H1 (cell line): Measurements from ENCODE around the gene CHRDL1. TPM values are rescaled to one million over a fixed set of nuclear protein-coding genes. Genes with fewer than 3 reads are reported as not detected.

Experiments used
- CTCF ChIA-PET: fragments of 300-600 bp; sonication (Branson Sonifier 250); formaldehyde crosslinking; loops from one replicate; lab custom pipeline; 2021; ENCODE audit not compliant: partially characterized antibody; lab: Charles Lee
- POLR2A ChIA-PET: fragments of 300-600 bp; sonication (Branson Sonifier 250); formaldehyde crosslinking; loops from one replicate; lab custom pipeline; 2021; ENCODE audit warnings: inconsistent platforms; ENCODE audit not compliant: partially characterized antibody; lab: Charles Lee
- DNase-seq, 2 experiments: peaks; one replicate each; pipeline versions ENCODE4 v3.0.0 to v3.0.0-alpha.2; 2010 to 2022; ENCODE audit warnings: low spot score in 2 of 2, low read depth in 1 of 2, mixed read lengths in 1 of 2
- FAIRE-seq: peaks from 2 replicates; lab custom pipeline; 2011; peaks lifted over from hg19 to GRCh38; lab: Jason Lieb, UNC
- H2AFZ ChIP-seq: 2 replicates; pipeline ENCODE4 v1.8.1; 2012; ENCODE audit warnings: low read length, inconsistent platforms
- H2AK5ac ChIP-seq: 2 replicates; pipeline ENCODE4 v1.6.1; 2013; ENCODE audit warnings: low read depth, low read length
- H2BK120ac ChIP-seq: replicated peaks from 2 replicates; pipeline ENCODE3; 2013; ENCODE audit warnings: low read depth, low read length, inconsistent platforms
- H2BK12ac ChIP-seq: 2 replicates; pipeline ENCODE4 v1.6.1; 2013; ENCODE audit warnings: low read depth, low read length
- H2BK15ac ChIP-seq: 2 replicates; pipeline ENCODE4 v1.6.1; 2013; ENCODE audit warnings: low read length
- H2BK20ac ChIP-seq: 2 replicates; pipeline ENCODE4 v1.6.1; 2013; ENCODE audit warnings: low read length
- H2BK5ac ChIP-seq: 2 replicates; pipeline ENCODE4 v1.6.1; 2013; ENCODE audit warnings: low read depth, low read length
- H3K14ac ChIP-seq: 2 replicates; pipeline ENCODE4 v1.6.1; 2013; ENCODE audit warnings: inconsistent platforms; ENCODE audit not compliant: insufficient read length
- H3K18ac ChIP-seq: 2 replicates; pipeline ENCODE4 v1.6.1; 2013; ENCODE audit warnings: low read length; ENCODE audit errors: extremely low read depth
- H3K23ac ChIP-seq: 2 replicates; pipeline ENCODE4 v1.6.1; 2013; ENCODE audit warnings: inconsistent platforms; ENCODE audit not compliant: insufficient read length
- H3K23me2 ChIP-seq: 2 replicates; pipeline ENCODE4 v1.6.1; 2013; ENCODE audit warnings: low read depth, low read length
- H3K27ac ChIP-seq: 2 replicates; pipeline ENCODE4 v1.6.1; 2011; ENCODE audit warnings: low read depth, low read length, inconsistent platforms
- H3K27me3 ChIP-seq, 4 experiments: replicated peaks in 1 of 4; 1 replicate in 1 of 4; 2 replicates in 3 of 4; pipeline versions ENCODE4 v1.6.1 to v1.8.1; 2011 to 2013; ENCODE audit warnings: low read length in 3 of 4, mild to moderate bottlenecking in 3 of 4, inconsistent platforms in 2 of 4, mixed read lengths in 2 of 4, moderate library complexity in 1 of 4; ENCODE audit not compliant: control insufficient read depth in 3 of 4, insufficient read depth in 3 of 4; ENCODE audit errors: extremely low read depth in 1 of 4
- H3K36me3 ChIP-seq, 4 experiments: 2 replicates each; pipeline versions ENCODE4 v1.6.1 to v1.8.1; 2011 to 2013; ENCODE audit warnings: mild to moderate bottlenecking in 4 of 4, low read length in 3 of 4, moderate library complexity in 2 of 4, control low read depth in 1 of 4, inconsistent platforms in 1 of 4; ENCODE audit not compliant: insufficient read depth in 4 of 4, control insufficient read depth in 2 of 4
- H3K4ac ChIP-seq: replicated peaks from 2 replicates; pipeline ENCODE3; 2013; ENCODE audit warnings: low read length, low read depth, mixed read lengths, inconsistent platforms; ENCODE audit not compliant: insufficient read length
- H3K4me1 ChIP-seq, 4 experiments: replicated peaks in 1 of 4; 1 replicate in 1 of 4; 2 replicates in 3 of 4; pipeline versions ENCODE4 v1.6.1 to v1.8.1; 2011 to 2013; ENCODE audit warnings: low read length in 3 of 4, inconsistent platforms in 2 of 4, mixed read lengths in 1 of 4; ENCODE audit not compliant: insufficient read depth in 4 of 4, control insufficient read depth in 3 of 4
- H3K4me2 ChIP-seq, 2 experiments: 2 replicates each; pipeline versions ENCODE4 v1.6.1 to v1.8.1; 2011 to 2013; ENCODE audit warnings: low read depth in 2 of 2, low read length in 2 of 2, control low read depth in 1 of 2, inconsistent platforms in 1 of 2, mild to moderate bottlenecking in 1 of 2; ENCODE audit not compliant: insufficient read depth in 1 of 2
- H3K4me3 ChIP-seq, 4 experiments: fragments of 200-600, 300-600 bp in 1 of 4; sonication (generic), shearing (Covaris generic), sonication (Bioruptor Twin) in 1 of 4; 2 replicates each; pipeline versions ENCODE4 v1.5.1 to v1.8.1; 2011 to 2016; ENCODE audit warnings: low read length in 4 of 4, low read depth in 3 of 4, control low read depth in 2 of 4, inconsistent platforms in 2 of 4, mild to moderate bottlenecking in 2 of 4, mixed read lengths in 1 of 4, moderate library complexity in 1 of 4; ENCODE audit not compliant: insufficient read depth in 2 of 4; ENCODE audit errors: extremely low read depth in 1 of 4
- H3K56ac ChIP-seq: replicated peaks from 2 replicates; pipeline ENCODE3; 2013; ENCODE audit warnings: low read depth, mild to moderate bottlenecking, mixed read lengths, low read length, inconsistent platforms; ENCODE audit not compliant: insufficient read length
- H3K79me1 ChIP-seq: 2 replicates; pipeline ENCODE4 v1.6.1; 2013; ENCODE audit warnings: low read depth, low read length, control low read depth
- H3K79me2 ChIP-seq, 2 experiments: 2 replicates each; pipeline versions ENCODE4 v1.6.1 to v1.8.1; 2012 to 2013; ENCODE audit warnings: low read length in 2 of 2, mild to moderate bottlenecking in 2 of 2, inconsistent platforms in 1 of 2; ENCODE audit not compliant: insufficient read depth in 2 of 2, control insufficient read depth in 1 of 2
- H3K9ac ChIP-seq, 4 experiments: replicated peaks in 1 of 4; 1 replicate in 1 of 4; 2 replicates in 3 of 4; pipeline versions ENCODE4 v1.6.1 to v1.8.1; 2011 to 2013; ENCODE audit warnings: low read depth in 3 of 4, low read length in 3 of 4, control low read depth in 2 of 4, mild to moderate bottlenecking in 2 of 4, moderate library complexity in 2 of 4, inconsistent platforms in 1 of 4; ENCODE audit errors: extremely low read depth in 1 of 4
- H3K9me3 ChIP-seq, 2 experiments: 2 replicates each; pipeline versions ENCODE4 v1.6.1 to v1.8.1; 2012 to 2013; ENCODE audit warnings: mild to moderate bottlenecking in 2 of 2, moderate library complexity in 2 of 2, control low read depth in 1 of 2, inconsistent platforms in 1 of 2, low read depth in 1 of 2, low read length in 1 of 2, mixed read lengths in 1 of 2; ENCODE audit not compliant: insufficient read depth in 2 of 2
- H4K20me1 ChIP-seq, 2 experiments: replicated peaks in 1 of 2; 2 replicates each; pipeline versions ENCODE3 to v1.8.1; 2011 to 2013; ENCODE audit warnings: inconsistent platforms in 2 of 2, low read length in 2 of 2, mild to moderate bottlenecking in 1 of 2; ENCODE audit not compliant: insufficient read depth in 2 of 2, control insufficient read depth in 1 of 2
- H4K5ac ChIP-seq: 2 replicates; pipeline ENCODE4 v1.6.1; 2013; ENCODE audit warnings: low read length, low read depth, mixed read lengths, inconsistent platforms; ENCODE audit not compliant: insufficient read length
- H4K8ac ChIP-seq: 2 replicates; pipeline ENCODE4 v1.8.0; 2013; ENCODE audit warnings: mild to moderate bottlenecking, moderate library complexity, low read length, inconsistent platforms; ENCODE audit not compliant: insufficient read depth; ENCODE audit errors: extremely low read depth
- H4K91ac ChIP-seq: replicated peaks from 2 replicates; pipeline ENCODE3; 2013; ENCODE audit warnings: low read length, mixed read lengths, inconsistent platforms; ENCODE audit not compliant: insufficient read length
- ATF3 ChIP-seq: IDR thresholded peaks from 2 replicates; pipeline ENCODE4 v1.6.1; 2011; ENCODE audit warnings: low read depth, mild to moderate bottlenecking, low read length; ENCODE audit not compliant: insufficient read depth
- CHD2 ChIP-seq: IDR thresholded peaks from 2 replicates; pipeline ENCODE4 v1.6.1; 2012; ENCODE audit warnings: low read length, improper control_type of control experiment
- CREB1 ChIP-seq: IDR thresholded peaks from 2 replicates; pipeline ENCODE4 v1.6.1; 2012; ENCODE audit warnings: inconsistent platforms
- EGR1 ChIP-seq: IDR thresholded peaks from 2 replicates; pipeline ENCODE4 v1.6.1; 2011; ENCODE audit warnings: low read depth, low read length, borderline replicate concordance
- HDAC6 ChIP-seq: IDR thresholded peaks from one replicate; pipeline ENCODE4 v1.7.1; 2012; ENCODE audit warnings: low read depth, mild to moderate bottlenecking, inconsistent platforms, low read length, moderate library complexity
- JUND ChIP-seq: IDR thresholded peaks from 2 replicates; pipeline ENCODE4 v1.6.1; 2011; ENCODE audit warnings: mild to moderate bottlenecking, improper control_type of control experiment, low read length
- NANOG ChIP-seq: IDR thresholded peaks from 2 replicates; pipeline ENCODE4 v1.6.1; 2011; ENCODE audit warnings: low read length, low read depth, mild to moderate bottlenecking, inconsistent platforms; ENCODE audit not compliant: insufficient read depth, poor library complexity, severe bottlenecking
- NRF1 ChIP-seq: IDR thresholded peaks from 2 replicates; pipeline ENCODE4 v1.6.1; 2011; ENCODE audit warnings: mild to moderate bottlenecking, low read depth, low read length, improper control_type of control experiment
- POLR2A ChIP-seq, 2 experiments: IDR thresholded peaks; 1 replicate in 1 of 2; 2 replicates in 1 of 2; pipeline ENCODE4 v1.6.1; 2011; ENCODE audit warnings: low read depth in 2 of 2, low read length in 2 of 2, mild to moderate bottlenecking in 2 of 2; ENCODE audit errors: control extremely low read depth in 1 of 2
- RNF2 ChIP-seq: fragments of 200-900, 300-1000 bp; sonication (generic); IDR thresholded peaks from 2 replicates; pipeline ENCODE4 v1.7.1; 2016; ENCODE audit warnings: borderline replicate concordance, low read depth, mild to moderate bottlenecking, antibody characterized with exemption, low read length; ENCODE audit not compliant: poor library complexity, severe bottlenecking; ENCODE audit errors: missing control alignments
- SIRT6 ChIP-seq: IDR thresholded peaks from one replicate; pipeline ENCODE4 v1.7.1; 2012; ENCODE audit warnings: low read length, inconsistent platforms
- SUZ12 ChIP-seq: fragments of 200-600 bp; sonication (generic); IDR thresholded peaks from 2 replicates; pipeline ENCODE4 v1.6.1; 2012; ENCODE audit warnings: mild to moderate bottlenecking, inconsistent platforms, low read length, moderate library complexity, mixed read lengths
- TCF12 ChIP-seq: IDR thresholded peaks from 2 replicates; pipeline ENCODE4 v1.6.1; 2011; ENCODE audit warnings: low read depth, mild to moderate bottlenecking, low read length
- ZNF274 ChIP-seq: IDR thresholded peaks from 2 replicates; pipeline ENCODE4 v1.7.0; 2012; ENCODE audit warnings: low read length, borderline replicate concordance; ENCODE audit errors: extremely low read depth
- WGBS, 2 experiments: shearing (Covaris generic) in 1 of 2; methylation state at CpG; one replicate each; pipeline versions ENCODE4 v1.1.6 to v1.1.7; 2013 to 2015; ENCODE audit warnings: low lambda C conversion rate in 2 of 2, mixed read lengths in 2 of 2, inconsistent platforms in 1 of 2, low coverage in 1 of 2, missing lambda C conversion rate in 1 of 2; ENCODE audit not compliant: insufficient replicate concordance in 2 of 2, insufficient coverage in 1 of 2, insufficient read length in 1 of 2; ENCODE audit errors: extremely low coverage in 1 of 2, missing lambda C conversion rate in 1 of 2; 5-methylcytosine and 5-hydroxymethylcytosine counted together
- polyA plus RNA-seq, 7 experiments: library from polyadenylated mRNA; depleted of rRNA in 3 of 7; stranded (reverse) in 5 of 7; unstranded in 2 of 7; fragments of >200 nt in 5 of 7; fragments of 200-250 nt in 2 of 7; gene quantifications; 1 replicate in 5 of 7; 2 replicates in 1 of 7; 4 replicates in 1 of 7; pipeline versions ENCODE4 v1.2.1 to v1.2.3, GENCODE V29; 2011 to 2013; ENCODE audit warnings: missing spikeins in 2 of 7, mixed read lengths in 2 of 7
- total RNA-seq: library from RNA; stranded (reverse); fragmentation: NEBNext Ultra II Directional; extraction: Animal tissue kit (Norgen Biotek cat#: 25700); gene quantifications from 2 replicates; pipeline ENCODE4 v1.2.1, GENCODE V29; 2021

Gene CHRDL1
- total and polyA plus RNA-seq, 2 of the 8 experiments (the other 6 are each of a cell fraction or from before 2014, with no cell fraction given): 5.6 to 15.6 TPM

- Histone ChIP-seq H4K20me1 (no peaks in the 10 kb centered on the region), H3K56ac (no peak overlapping the region), H2BK15ac (no peak overlapping the region), H3K4me1 (peaks cover 0 to 2% (median 0%) of the 10 kb centered on the region in 4 experiments; a peak in 1 of 7 replicates), H3K4me3 (no peak overlapping the region), H2AK5ac (no peak overlapping the region), H2BK5ac (no peak overlapping the region), H3K18ac (no peak overlapping the region), H3K79me1 (no peaks in the 10 kb centered on the region), H3K4me2 (no peak overlapping the region), H2BK12ac (no peak overlapping the region), H2BK20ac (no peak overlapping the region), H3K4ac (no peak overlapping the region), H3K23ac (no peak overlapping the region), H3K36me3 (no peaks in the 10 kb centered on the region), H2BK120ac (no peak overlapping the region), H3K14ac (no peak overlapping the region), H3K27me3 (no peaks in the 10 kb centered on the region), H3K9me3 (no peaks in the 10 kb centered on the region), H4K8ac (no peak overlapping the region), H2AFZ (no peak overlapping the region), H4K91ac (no peak overlapping the region), H3K79me2 (no peaks in the 10 kb centered on the region), H3K23me2 (no peaks in the 10 kb centered on the region), H3K27ac (no peak overlapping the region), H3K9ac (no peak overlapping the region), H4K5ac (no peak overlapping the region)
- POLR2A ChIA-PET: no interaction called here
- 52% methylated on average over 5 of the region's 6 CpGs; no CpG with 5 or more reads in 1 of the 2 experiments for WGBS, 2 experiments
- FAIRE-seq (peak; percentile 80), DNase-seq (no peak)
- CTCF ChIA-PET: interaction anchor here (1.0 to 1.5 kb wide), 4 partner anchors 10 to 281 kb away, joined by 3 to 4 read pairs (median 3); no protein-coding TSS in a partner anchor
- no peak for TF ChIP-seq NRF1
- TF ChIP-seq EGR1: no peak
- no peak for TF ChIP-seq SUZ12
- no peak for TF ChIP-seq SIRT6
- no peak for TF ChIP-seq POLR2A (IDR thresholded peaks at IDR 0.05; ENCODE audit: control extremely low read depth in 1 of 2, low read depth in 2 of 2, low read length in 2 of 2)
- TF ChIP-seq HDAC6: no peak
- TF ChIP-seq TCF12: no peak
- no peak for TF ChIP-seq CREB1
- TF ChIP-seq NANOG: no peak
- TF ChIP-seq ZNF274: no peak
- no peak for TF ChIP-seq CHD2
- no peak for TF ChIP-seq ATF3
- no peak for TF ChIP-seq RNF2
- TF ChIP-seq JUND: no peak
These were observed 63.4 kb downstream of the CHRDL1 start for GRCh38 chrX:110732266-110732665.
